Fibroblast of lung (primary cell): Measurements from ENCODE around the gene ERP44. TPM values are rescaled to one million over a fixed set of nuclear protein-coding genes. Genes with fewer than 3 reads are reported as not detected.
"Not testable (repeated sequence)": the region's sequence is repeated elsewhere in the genome, so short reads cannot be mapped to it uniquely, and the experiment has no call there.

Experiments
- DNase-seq, 2 donors: peaks; one replicate each; pipeline versions ENCODE4 v3.0.0 to v3.0.0-alpha.2; 2010; ENCODE audit warnings: low read depth in 2 of 2
- H2AFZ ChIP-seq: 2 replicates; pipeline ENCODE4 v1.5.1; 2012; ENCODE audit warnings: low read length, control low read depth, inconsistent platforms
- H3K27ac ChIP-seq: 2 replicates; pipeline ENCODE4 v1.5.1; 2011; ENCODE audit warnings: low read length, control low read depth; ENCODE audit not compliant: insufficient read depth
- H3K27me3 ChIP-seq: 2 replicates; pipeline ENCODE4 v1.5.1; 2011; ENCODE audit warnings: mild to moderate bottlenecking, low read length; ENCODE audit not compliant: control insufficient read depth, insufficient read depth
- H3K36me3 ChIP-seq: 2 replicates; pipeline ENCODE4 v1.5.1; 2011; ENCODE audit warnings: low read length; ENCODE audit not compliant: control insufficient read depth, insufficient read depth
- H3K4me1 ChIP-seq: 2 replicates; pipeline ENCODE4 v1.5.1; 2011; ENCODE audit warnings: low read length; ENCODE audit not compliant: control insufficient read depth, insufficient read depth; ENCODE audit errors: extremely low read depth
- H3K4me2 ChIP-seq: 2 replicates; pipeline ENCODE4 v1.5.1; 2011; ENCODE audit warnings: low read length, control low read depth; ENCODE audit not compliant: insufficient read depth; ENCODE audit errors: extremely low read depth
- H3K4me3 ChIP-seq, 4 experiments: fragments of 200-600 bp in 1 of 4; sonication (generic) in 1 of 4; replicated peaks in 1 of 4; 2 replicates each; pipeline ENCODE4 v1.5.1; 2011 to 2016; ENCODE audit warnings: low read length in 4 of 4, low read depth in 3 of 4, mild to moderate bottlenecking in 3 of 4, control low read depth in 2 of 4, inconsistent platforms in 1 of 4, mixed read lengths in 1 of 4; ENCODE audit not compliant: insufficient read depth in 1 of 4; ENCODE audit errors: control extremely low read depth in 1 of 4
- H3K79me2 ChIP-seq: 2 replicates; pipeline ENCODE4 v1.5.1; 2012; ENCODE audit warnings: mild to moderate bottlenecking, low read length, inconsistent platforms; ENCODE audit not compliant: control insufficient read depth, insufficient read depth
- H3K9ac ChIP-seq: 2 replicates; pipeline ENCODE4 v1.5.1; 2011; ENCODE audit warnings: mild to moderate bottlenecking, low read length, control low read depth; ENCODE audit not compliant: insufficient read depth
- H3K9me3 ChIP-seq: 2 replicates; pipeline ENCODE4 v1.5.1; 2012; ENCODE audit warnings: low read depth, low read length; ENCODE audit not compliant: control insufficient read depth, insufficient read depth
- H4K20me1 ChIP-seq: 2 replicates; pipeline ENCODE4 v1.5.1; 2011; ENCODE audit warnings: low read length; ENCODE audit not compliant: control insufficient read depth, insufficient read depth; ENCODE audit errors: extremely low read depth
- CTCF ChIP-seq, 2 donors: IDR thresholded peaks in 1 of 2; conservative IDR thresholded peaks in 1 of 2; 1 replicate in 1 of 2; 2 replicates in 1 of 2; pipeline ENCODE4 v1.5.1; 2011 to 2012; ENCODE audit warnings: low read length in 2 of 2, control low read depth in 1 of 2, inconsistent platforms in 1 of 2, low read depth in 1 of 2, mild to moderate bottlenecking in 1 of 2
- EZH2 ChIP-seq: IDR thresholded peaks from 2 replicates; pipeline ENCODE4 v1.5.1; 2012; ENCODE audit warnings: low read length, control low read depth, mild to moderate bottlenecking; ENCODE audit errors: missing control alignments
- polyA plus RNA-seq, 2 donors: library from polyadenylated mRNA; depleted of rRNA in 1 of 2; stranded (reverse) in 1 of 2; unstranded in 1 of 2; fragments of >200 nt; gene quantifications; 2 replicates each; pipeline ENCODE4 v1.2.1, GENCODE V29; 2011 to 2012; ENCODE audit warnings: missing spikeins in 1 of 2
- total RNA-seq: library from RNA; depleted of rRNA; stranded (reverse); fragments of >200 nt; gene quantifications from 2 replicates; pipeline ENCODE4 v1.2.1, GENCODE V29; 2014

Gene ERP44
- total and polyA plus RNA-seq, 2 donors (not counting 1 experiment from before 2014, with no cell fraction given) = 8.6 to 24.0 TPM

- H3K9ac ChIP-seq = no peak overlapping the region
- H4K20me1 ChIP-seq = no peaks in the 10 kb centered on the region
- no peaks in the 10 kb centered on the region for H3K4me1 ChIP-seq
- no peak overlapping the region for H3K27ac ChIP-seq
- no peak overlapping the region for H2AFZ ChIP-seq
- TF ChIP-seq CTCF (conservative IDR thresholded peaks at IDR 0.05 in 1 of 2, IDR thresholded peaks at IDR 0.05 in 1 of 2; ENCODE audit: low read depth in 1 of 2, low read length in 2 of 2) = no peak
- no peak for TF ChIP-seq EZH2
- no peak overlapping the region for H3K4me2 ChIP-seq
- no peak for DNase-seq
- H3K9me3 ChIP-seq = no peaks in the 10 kb centered on the region
- H3K27me3 ChIP-seq = no peaks in the 10 kb centered on the region
- H3K79me2 ChIP-seq = no peaks in the 10 kb centered on the region
- no peak overlapping the region for H3K4me3 ChIP-seq
- no peaks in the 10 kb centered on the region for H3K36me3 ChIP-seq
These were observed 99.0 kb downstream of the ERP44 start for GRCh38 chr9:99999797-100000196.

- Histone ChIP-seq H3K79me2 (no peaks in the 10 kb centered on the region), H4K20me1 (no peaks in the 10 kb centered on the region), H2AFZ (no peak overlapping the region), H3K4me1 (no peaks in the 10 kb centered on the region), H3K4me2 (no peak overlapping the region), H3K9me3 (no peaks in the 10 kb centered on the region), H3K36me3 (no peaks in the 10 kb centered on the region), H3K27me3 (no peaks in the 10 kb centered on the region), H3K9ac (no peak overlapping the region), H3K27ac (no peak overlapping the region), H3K4me3 (no peak overlapping the region)
- no peak for DNase-seq
- TF ChIP-seq CTCF (conservative IDR thresholded peaks at IDR 0.05 in 1 of 2, IDR thresholded peaks at IDR 0.05 in 1 of 2; ENCODE audit: low read depth in 1 of 2, low read length in 2 of 2) (no peak), EZH2 (no peak)
These were observed 99.9 kb downstream of the ERP44 start for GRCh38 chr9:99998866-99999265.

GRCh38 chr9:99998266-99998665 lies 100.5 kb downstream of the ERP44 start:
- H3K4me2 ChIP-seq = no peak overlapping the region

GRCh38 chr9:99990508-99990907 lies 108.3 kb downstream of the ERP44 start:
- H3K9me3 ChIP-seq, H2AFZ ChIP-seq, H3K9ac ChIP-seq, H3K4me1 ChIP-seq, DNase-seq, H3K4me2 ChIP-seq, H3K4me3 ChIP-seq, H3K27me3 ChIP-seq, H3K79me2 ChIP-seq, H3K27ac ChIP-seq, H4K20me1 ChIP-seq, H3K36me3 ChIP-seq: not testable (repeated sequence)

More at GRCh38 chr9:99998266-99998665, 100.5 kb downstream of the ERP44 start:
- no peaks in the 10 kb centered on the region for H3K4me1 ChIP-seq
- H3K9ac ChIP-seq = no peak overlapping the region
- no peaks in the 10 kb centered on the region for H3K27me3 ChIP-seq
- H2AFZ ChIP-seq = no peak overlapping the region
- H4K20me1 ChIP-seq = no peaks in the 10 kb centered on the region
- no peaks in the 10 kb centered on the region for H3K79me2 ChIP-seq
- no peaks in the 10 kb centered on the region for H3K9me3 ChIP-seq
- TF ChIP-seq CTCF (conservative IDR thresholded peaks at IDR 0.05 in 1 of 2, IDR thresholded peaks at IDR 0.05 in 1 of 2; ENCODE audit: low read depth in 1 of 2, low read length in 2 of 2) = no peak
- H3K27ac ChIP-seq = no peak overlapping the region
- no peaks in the 10 kb centered on the region for H3K36me3 ChIP-seq
- no peak overlapping the region for H3K4me3 ChIP-seq
- DNase-seq = no peak
